HepG2 (cell line): Measurements from ENCODE around the gene RAB43. TPM values are rescaled to one million over a fixed set of nuclear protein-coding genes. Genes with fewer than 3 reads are reported as not detected.

Source experiments
- AGO2 ChIP-seq: fragments of 200-400 bp; formaldehyde crosslinking; optimal IDR thresholded peaks from 2 replicates; pipeline ENCODE3; 2017; ENCODE audit warnings: mild to moderate bottlenecking, low read depth, low read length, moderate library complexity
- ATF1 ChIP-seq: IDR thresholded peaks from 2 replicates; pipeline ENCODE4 v1.6.1; 2016; ENCODE audit warnings: mild to moderate bottlenecking, control low read depth
- CEBPG ChIP-seq: IDR thresholded peaks from 2 replicates; pipeline ENCODE4 v1.6.1; 2016
- GATAD2A ChIP-seq: IDR thresholded peaks from 2 replicates; pipeline ENCODE4 v1.6.1; 2016
- GFI1 ChIP-seq: sonication (generic); formaldehyde crosslinking; IDR thresholded peaks from 2 replicates; pipeline ENCODE4 v1.5.0; 2020; ENCODE audit warnings: missing genetic modification reagents, mild to moderate bottlenecking, borderline replicate concordance
- HDAC6 ChIP-seq: fragments of 200-600 bp; sonication (generic); IDR thresholded peaks from 2 replicates; pipeline ENCODE4 v1.7.0; 2017; ENCODE audit warnings: mild to moderate bottlenecking, antibody characterized with exemption, low read length, low read depth
- MTA3 ChIP-seq: sonication (generic); formaldehyde crosslinking; IDR thresholded peaks from 2 replicates; pipeline ENCODE4 v1.4.0; 2020; ENCODE audit warnings: missing genetic modification reagents
- REPIN1 ChIP-seq: sonication (generic); formaldehyde crosslinking; IDR thresholded peaks from 2 replicates; pipeline ENCODE4 v1.8.0; 2022; ENCODE audit warnings: missing genetic modification reagents, low read depth, mild to moderate bottlenecking, borderline replicate concordance
- SNRNP70 ChIP-seq: fragments of 200-400 bp; formaldehyde crosslinking; IDR thresholded peaks from 2 replicates; pipeline ENCODE4 v1.6.1; 2017; ENCODE audit warnings: mild to moderate bottlenecking, low read depth, low read length, moderate library complexity
- ZBTB3 ChIP-seq: sonication (generic); formaldehyde crosslinking; IDR thresholded peaks from 2 replicates; pipeline ENCODE4 v1.4.0; 2020; ENCODE audit warnings: low read depth, mild to moderate bottlenecking, moderate library complexity, missing genetic modification reagents, borderline replicate concordance
- ZNF446 ChIP-seq: sonication (generic); formaldehyde crosslinking; IDR thresholded peaks from 2 replicates; pipeline ENCODE4 v1.5.0; 2020; ENCODE audit warnings: mild to moderate bottlenecking, missing genetic modification reagents
- ZNF713 ChIP-seq: sonication (generic); formaldehyde crosslinking; IDR thresholded peaks from 2 replicates; pipeline ENCODE4 v1.4.0; 2020; ENCODE audit warnings: mild to moderate bottlenecking, missing genetic modification reagents
- ZNF724P ChIP-seq: sonication (generic); formaldehyde crosslinking; IDR thresholded peaks from 2 replicates; pipeline ENCODE4 v1.8.0; 2022; ENCODE audit warnings: missing genetic modification reagents, borderline replicate concordance
- ZNF780A ChIP-seq: sonication (generic); formaldehyde crosslinking; IDR thresholded peaks from 2 replicates; pipeline ENCODE4 v1.8.0; 2022; ENCODE audit warnings: mild to moderate bottlenecking, missing genetic modification reagents, moderate library complexity
- ZNF782 ChIP-seq: sonication (generic); formaldehyde crosslinking; IDR thresholded peaks from 2 replicates; pipeline ENCODE4 v1.4.0; 2020; ENCODE audit warnings: missing genetic modification reagents, mild to moderate bottlenecking, borderline replicate concordance
- ZSCAN12 ChIP-seq: sonication (generic); formaldehyde crosslinking; IDR thresholded peaks from 2 replicates; pipeline ENCODE4 v1.9.0; 2021; ENCODE audit warnings: mild to moderate bottlenecking, missing genetic modification reagents
- polyA plus RNA-seq, 8 experiments: library from polyadenylated mRNA; depleted of rRNA in 3 of 8; stranded (reverse) in 7 of 8; unstranded in 1 of 8; fragments of >200 nt; fragmentation: Illumina TruSeq in 4 of 8; extraction: Trizol in 4 of 8; gene quantifications; 2 replicates each; pipeline versions ENCODE4 v1.2.1 to v1.2.3, GENCODE V29; 2011 to 2016; ENCODE audit warnings: low read depth in 4 of 8, missing spikeins in 1 of 8, mixed read lengths in 1 of 8; ENCODE audit not compliant: insufficient read depth in 1 of 8
- total RNA-seq, 5 experiments: library from RNA; depleted of rRNA; stranded (reverse); fragments of >200 nt; fragmentation: Illumina TruSeq; extraction: Trizol; gene quantifications; 2 replicates each; pipeline ENCODE4 v1.2.3, GENCODE V29; 2016; ENCODE audit warnings: low read depth in 1 of 5
- TF ChIP-seq, protein P1 (sequence below): sonication (generic); formaldehyde crosslinking; IDR thresholded peaks from 2 replicates; pipeline ENCODE4 v1.4.0; 2020; ENCODE audit warnings: mild to moderate bottlenecking, missing genetic modification reagents
- TF ChIP-seq, protein P2 (sequence below): sonication (generic); formaldehyde crosslinking; conservative IDR thresholded peaks from 2 replicates; pipeline ENCODE4 v1.5.0; 2020; ENCODE audit warnings: missing genetic modification reagents
- TF ChIP-seq, protein P3 (sequence below): sonication (generic); formaldehyde crosslinking; IDR thresholded peaks from 2 replicates; pipeline ENCODE4 v1.4.0; 2020; ENCODE audit warnings: mild to moderate bottlenecking, missing genetic modification reagents
- TF ChIP-seq, protein P4 (sequence below): IDR thresholded peaks from 2 replicates; pipeline ENCODE4 v1.6.1; 2016; ENCODE audit warnings: mild to moderate bottlenecking, missing biosample characterization, missing genetic modification reagents
- TF ChIP-seq, protein P5 (sequence below): sonication (generic); formaldehyde crosslinking; IDR thresholded peaks from 2 replicates; pipeline ENCODE4 v1.4.0; 2020; ENCODE audit warnings: mild to moderate bottlenecking, missing genetic modification reagents, borderline replicate concordance

The RAB43 gene
- total and polyA plus RNA-seq, 2 of the 13 experiments (the other 11 are each of a cell fraction or from before 2014, with no cell fraction given) = 11.8 to 18.4 TPM

DNA sequence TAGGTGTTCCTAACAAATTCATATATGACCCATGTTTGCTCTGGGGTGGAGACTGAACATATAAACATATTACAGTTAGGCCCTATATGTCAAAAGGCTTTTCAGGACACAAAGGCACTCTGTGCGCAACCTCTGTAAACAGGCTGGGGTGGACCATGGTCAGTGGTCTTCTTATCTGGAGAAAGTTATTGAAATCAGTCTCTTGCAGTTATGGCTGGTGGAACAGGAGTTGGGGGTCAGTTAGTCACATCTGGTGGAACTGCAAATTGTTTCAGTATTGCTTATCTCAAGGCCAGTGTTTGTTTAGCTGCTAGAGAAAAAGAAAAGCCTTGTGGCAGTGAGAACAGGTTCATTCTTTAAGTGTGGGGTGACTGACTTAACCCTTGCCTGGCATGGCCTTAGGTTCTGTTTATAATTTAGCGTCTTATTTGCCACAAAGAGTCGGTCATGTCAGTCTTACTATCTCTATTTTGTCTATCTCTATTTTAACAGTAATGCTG, 66.9 kb downstream of the RAB43 start (continued):
- TF ChIP-seq, protein P1, sequence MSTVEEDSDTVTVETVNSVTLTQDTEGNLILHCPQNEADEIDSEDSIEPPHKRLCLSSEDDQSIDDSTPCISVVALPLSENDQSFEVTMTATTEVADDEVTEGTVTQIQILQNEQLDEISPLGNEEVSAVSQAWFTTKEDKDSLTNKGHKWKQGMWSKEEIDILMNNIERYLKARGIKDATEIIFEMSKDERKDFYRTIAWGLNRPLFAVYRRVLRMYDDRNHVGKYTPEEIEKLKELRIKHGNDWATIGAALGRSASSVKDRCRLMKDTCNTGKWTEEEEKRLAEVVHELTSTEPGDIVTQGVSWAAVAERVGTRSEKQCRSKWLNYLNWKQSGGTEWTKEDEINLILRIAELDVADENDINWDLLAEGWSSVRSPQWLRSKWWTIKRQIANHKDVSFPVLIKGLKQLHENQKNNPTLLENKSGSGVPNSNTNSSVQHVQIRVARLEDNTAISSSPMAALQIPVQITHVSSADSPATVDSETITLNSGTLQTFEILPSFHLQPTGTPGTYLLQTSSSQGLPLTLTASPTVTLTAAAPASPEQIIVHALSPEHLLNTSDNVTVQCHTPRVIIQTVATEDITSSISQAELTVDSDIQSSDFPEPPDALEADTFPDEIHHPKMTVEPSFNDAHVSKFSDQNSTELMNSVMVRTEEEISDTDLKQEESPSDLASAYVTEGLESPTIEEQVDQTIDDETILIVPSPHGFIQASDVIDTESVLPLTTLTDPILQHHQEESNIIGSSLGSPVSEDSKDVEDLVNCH (CRISPR knock-in tag) = no peak
- TF ChIP-seq HDAC6 (no peak), REPIN1 (CRISPR knock-in tag) (peak; percentile 20; the same call in 1 of the 2 replicates), GATAD2A (CRISPR knock-in tag) (peak; percentile 58), GFI1 (CRISPR knock-in tag) (no peak), ZBTB3 (CRISPR knock-in tag) (no peak), ZNF724P (CRISPR knock-in tag) (no peak), MTA3 (CRISPR knock-in tag) (no peak), CEBPG (CRISPR knock-in tag) (peak; percentile 46), ZNF446 (no peak), ATF1 (no peak), SNRNP70 (no peak), ZNF782 (CRISPR knock-in tag) (no peak), ZNF780A (CRISPR knock-in tag) (no peak), ZSCAN12 (no peak), ZNF713 (no peak), AGO2 (no peak)
- TF ChIP-seq, protein P2, sequence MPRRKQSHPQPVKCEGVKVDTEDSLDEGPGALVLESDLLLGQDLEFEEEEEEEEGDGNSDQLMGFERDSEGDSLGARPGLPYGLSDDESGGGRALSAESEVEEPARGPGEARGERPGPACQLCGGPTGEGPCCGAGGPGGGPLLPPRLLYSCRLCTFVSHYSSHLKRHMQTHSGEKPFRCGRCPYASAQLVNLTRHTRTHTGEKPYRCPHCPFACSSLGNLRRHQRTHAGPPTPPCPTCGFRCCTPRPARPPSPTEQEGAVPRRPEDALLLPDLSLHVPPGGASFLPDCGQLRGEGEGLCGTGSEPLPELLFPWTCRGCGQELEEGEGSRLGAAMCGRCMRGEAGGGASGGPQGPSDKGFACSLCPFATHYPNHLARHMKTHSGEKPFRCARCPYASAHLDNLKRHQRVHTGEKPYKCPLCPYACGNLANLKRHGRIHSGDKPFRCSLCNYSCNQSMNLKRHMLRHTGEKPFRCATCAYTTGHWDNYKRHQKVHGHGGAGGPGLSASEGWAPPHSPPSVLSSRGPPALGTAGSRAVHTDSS (CRISPR knock-in tag) = no peak
- TF ChIP-seq, protein P3, sequence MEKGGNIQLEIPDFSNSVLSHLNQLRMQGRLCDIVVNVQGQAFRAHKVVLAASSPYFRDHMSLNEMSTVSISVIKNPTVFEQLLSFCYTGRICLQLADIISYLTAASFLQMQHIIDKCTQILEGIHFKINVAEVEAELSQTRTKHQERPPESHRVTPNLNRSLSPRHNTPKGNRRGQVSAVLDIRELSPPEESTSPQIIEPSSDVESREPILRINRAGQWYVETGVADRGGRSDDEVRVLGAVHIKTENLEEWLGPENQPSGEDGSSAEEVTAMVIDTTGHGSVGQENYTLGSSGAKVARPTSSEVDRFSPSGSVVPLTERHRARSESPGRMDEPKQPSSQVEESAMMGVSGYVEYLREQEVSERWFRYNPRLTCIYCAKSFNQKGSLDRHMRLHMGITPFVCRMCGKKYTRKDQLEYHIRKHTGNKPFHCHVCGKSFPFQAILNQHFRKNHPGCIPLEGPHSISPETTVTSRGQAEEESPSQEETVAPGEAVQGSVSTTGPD (CRISPR knock-in tag) = no peak
- TF ChIP-seq, protein P4, sequence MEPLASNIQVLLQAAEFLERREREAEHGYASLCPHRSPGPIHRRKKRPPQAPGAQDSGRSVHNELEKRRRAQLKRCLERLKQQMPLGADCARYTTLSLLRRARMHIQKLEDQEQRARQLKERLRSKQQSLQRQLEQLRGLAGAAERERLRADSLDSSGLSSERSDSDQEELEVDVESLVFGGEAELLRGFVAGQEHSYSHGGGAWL (CRISPR knock-in tag) = no peak
- TF ChIP-seq, protein P5, sequence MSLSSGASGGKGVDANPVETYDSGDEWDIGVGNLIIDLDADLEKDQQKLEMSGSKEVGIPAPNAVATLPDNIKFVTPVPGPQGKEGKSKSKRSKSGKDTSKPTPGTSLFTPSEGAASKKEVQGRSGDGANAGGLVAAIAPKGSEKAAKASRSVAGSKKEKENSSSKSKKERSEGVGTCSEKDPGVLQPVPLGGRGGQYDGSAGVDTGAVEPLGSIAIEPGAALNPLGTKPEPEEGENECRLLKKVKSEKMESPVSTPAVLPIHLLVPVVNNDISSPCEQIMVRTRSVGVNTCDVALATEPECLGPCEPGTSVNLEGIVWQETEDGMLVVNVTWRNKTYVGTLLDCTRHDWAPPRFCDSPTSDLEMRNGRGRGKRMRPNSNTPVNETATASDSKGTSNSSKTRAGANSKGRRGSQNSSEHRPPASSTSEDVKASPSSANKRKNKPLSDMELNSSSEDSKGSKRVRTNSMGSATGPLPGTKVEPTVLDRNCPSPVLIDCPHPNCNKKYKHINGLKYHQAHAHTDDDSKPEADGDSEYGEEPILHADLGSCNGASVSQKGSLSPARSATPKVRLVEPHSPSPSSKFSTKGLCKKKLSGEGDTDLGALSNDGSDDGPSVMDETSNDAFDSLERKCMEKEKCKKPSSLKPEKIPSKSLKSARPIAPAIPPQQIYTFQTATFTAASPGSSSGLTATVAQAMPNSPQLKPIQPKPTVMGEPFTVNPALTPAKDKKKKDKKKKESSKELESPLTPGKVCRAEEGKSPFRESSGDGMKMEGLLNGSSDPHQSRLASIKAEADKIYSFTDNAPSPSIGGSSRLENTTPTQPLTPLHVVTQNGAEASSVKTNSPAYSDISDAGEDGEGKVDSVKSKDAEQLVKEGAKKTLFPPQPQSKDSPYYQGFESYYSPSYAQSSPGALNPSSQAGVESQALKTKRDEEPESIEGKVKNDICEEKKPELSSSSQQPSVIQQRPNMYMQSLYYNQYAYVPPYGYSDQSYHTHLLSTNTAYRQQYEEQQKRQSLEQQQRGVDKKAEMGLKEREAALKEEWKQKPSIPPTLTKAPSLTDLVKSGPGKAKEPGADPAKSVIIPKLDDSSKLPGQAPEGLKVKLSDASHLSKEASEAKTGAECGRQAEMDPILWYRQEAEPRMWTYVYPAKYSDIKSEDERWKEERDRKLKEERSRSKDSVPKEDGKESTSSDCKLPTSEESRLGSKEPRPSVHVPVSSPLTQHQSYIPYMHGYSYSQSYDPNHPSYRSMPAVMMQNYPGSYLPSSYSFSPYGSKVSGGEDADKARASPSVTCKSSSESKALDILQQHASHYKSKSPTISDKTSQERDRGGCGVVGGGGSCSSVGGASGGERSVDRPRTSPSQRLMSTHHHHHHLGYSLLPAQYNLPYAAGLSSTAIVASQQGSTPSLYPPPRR (CRISPR knock-in tag) = peak; percentile 69; the same call in 1 of the 2 replicates
